T1000 (cell line): Measurements from ENCODE around the gene STK17B.

Experiments
- DNase-seq: peaks from one replicate; lab custom pipeline; 2025; ENCODE audit warnings: mixed read lengths; lab: John Stamatoyannopoulos, UW

The STK17B gene

GRCh38 chr2:196155575-196155974 lies 15.8 kb downstream of the STK17B start:
- no peak for DNase-seq

- DNase-seq: no peak
These were observed 17.9 kb downstream of the STK17B start for GRCh38 chr2:196153480-196153879.

- no peak for DNase-seq
These were observed 21.4 kb downstream of the STK17B start for GRCh38 chr2:196149948-196150347.

GRCh38 chr2:196148736-196149135 lies 22.6 kb downstream of the STK17B start:
- no peak for DNase-seq

GRCh38 chr2:196145256-196145655 lies 26.1 kb downstream of the STK17B start:
- no peak for DNase-seq

GRCh38 chr2:196144513-196145126 lies 26.8 kb downstream of the STK17B start:
- no peak for DNase-seq

- no peak for DNase-seq
These were observed 27.6 kb downstream of the STK17B start for GRCh38 chr2:196143730-196144131.

GRCh38 chr2:196142825-196143224 lies 28.6 kb downstream of the STK17B start:
- DNase-seq: no peak

GRCh38 chr2:196140213-196140612 lies 31.2 kb downstream of the STK17B start:
- no peak for DNase-seq

GRCh38 chr2:196137271-196137670 lies 34.1 kb downstream of the STK17B start:
- no peak for DNase-seq

- no peak for DNase-seq
These were observed 35.2 kb downstream of the STK17B start for GRCh38 chr2:196136151-196136550.

GRCh38 chr2:196131949-196132925 lies 39.1 kb downstream of the STK17B start:
- no peak for DNase-seq

GRCh38 chr2:196131384-196131937 lies 39.9 kb downstream of the STK17B start:
- no peak for DNase-seq

GRCh38 chr2:196130039-196130825 lies 41.1 kb downstream of the STK17B start:
- no peak for DNase-seq

GRCh38 chr2:196128749-196129148 lies 42.6 kb downstream of the STK17B start:
- no peak for DNase-seq

- DNase-seq: no peak
These were observed 45.8 kb downstream of the STK17B start for GRCh38 chr2:196125596-196125995.

- DNase-seq: no peak
These were observed 47.6 kb downstream of the STK17B start for GRCh38 chr2:196123679-196124373.

- DNase-seq: no peak
These were observed 51.5 kb downstream of the STK17B start for GRCh38 chr2:196119926-196120325.

GRCh38 chr2:196117214-196117705 lies 54.1 kb downstream of the STK17B start:
- DNase-seq: no peak

- DNase-seq: no peak
These were observed 58.1 kb downstream of the STK17B start for GRCh38 chr2:196113061-196113974.
